ENCODE results near the gene GP5. TPM values are rescaled to one million over a fixed set of nuclear protein-coding genes. Genes with fewer than 3 reads are reported as not detected.

The GP5 gene
- total RNA-seq, 1 donor from 2014 or later = not detected

DNA sequence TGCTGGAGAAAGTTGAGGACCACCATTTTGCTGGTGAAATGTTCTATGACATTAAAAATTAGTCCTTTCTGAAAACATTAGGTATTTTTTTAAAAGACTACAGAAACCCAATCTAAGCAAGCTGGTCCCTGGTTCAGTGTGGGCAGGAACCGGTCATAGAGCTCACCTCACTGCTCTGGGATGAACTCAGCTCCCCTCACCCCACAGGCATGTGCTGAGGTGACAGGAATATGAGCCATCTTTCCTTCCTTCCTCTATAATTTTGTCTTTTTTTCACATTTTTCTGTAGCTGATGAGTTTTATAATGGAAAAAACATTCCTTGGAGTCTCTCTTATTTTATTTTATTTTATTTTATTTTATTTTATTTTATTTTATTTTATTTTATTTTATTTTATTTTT is 21.4 kb downstream of the GP5 start:
- DNase-seq (ENCODE audit: low spot score) = no peak

DNA sequence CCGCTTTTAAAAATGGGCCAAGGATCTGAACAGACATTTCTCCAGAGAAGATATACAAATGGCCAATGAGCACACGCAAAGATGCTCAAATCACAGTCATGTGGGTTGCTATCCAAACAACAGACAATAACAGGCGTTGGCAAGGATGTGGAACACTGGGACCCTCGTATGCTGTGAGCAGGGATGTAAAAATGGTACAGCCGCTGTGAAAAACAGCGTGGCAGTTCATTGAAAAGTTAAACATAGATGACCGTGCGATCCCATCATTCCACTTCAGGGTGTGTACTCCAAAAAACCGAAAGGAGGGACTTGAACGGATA is 22.9 kb downstream of the GP5 start:
- DNase-seq (ENCODE audit: low spot score) = no peak

DNA sequence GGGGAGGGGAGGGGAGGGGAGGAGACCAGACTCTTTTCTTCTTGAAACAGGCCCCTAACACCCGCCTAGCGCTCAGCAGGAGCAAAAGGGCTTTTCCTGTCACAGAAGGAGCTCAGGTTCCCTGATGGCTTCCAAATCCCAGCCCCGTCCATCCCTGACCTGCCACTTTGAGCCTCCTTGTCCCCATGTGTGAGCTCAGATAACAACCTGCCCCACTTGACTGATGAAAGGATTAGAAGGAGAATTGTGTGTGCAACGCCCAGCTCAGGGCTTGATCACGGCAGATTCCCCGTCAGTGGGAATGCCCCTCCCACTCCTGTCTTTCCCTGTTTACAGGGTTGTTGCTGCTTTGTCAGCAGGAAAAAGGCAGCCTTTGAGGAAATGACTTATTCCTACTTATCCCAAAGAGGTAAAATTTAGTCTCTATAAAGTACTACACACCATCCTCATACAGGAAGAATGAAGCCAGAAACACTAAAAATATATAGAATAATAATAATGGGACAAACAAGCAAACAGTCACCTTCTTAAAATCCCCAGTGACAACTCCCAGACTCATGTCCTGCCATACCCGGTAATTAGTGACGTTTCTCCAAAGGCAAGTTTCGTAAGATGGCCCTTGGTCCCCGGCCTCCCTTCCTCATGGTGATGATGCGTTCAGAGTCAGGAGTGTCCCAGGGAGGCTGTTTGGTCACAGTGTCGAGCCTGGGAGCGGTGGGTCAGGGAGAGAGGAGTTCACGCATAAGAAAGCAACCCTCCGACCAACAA is 23.4 kb downstream of the GP5 start:
- no peak for DNase-seq (ENCODE audit: low spot score)

DNA sequence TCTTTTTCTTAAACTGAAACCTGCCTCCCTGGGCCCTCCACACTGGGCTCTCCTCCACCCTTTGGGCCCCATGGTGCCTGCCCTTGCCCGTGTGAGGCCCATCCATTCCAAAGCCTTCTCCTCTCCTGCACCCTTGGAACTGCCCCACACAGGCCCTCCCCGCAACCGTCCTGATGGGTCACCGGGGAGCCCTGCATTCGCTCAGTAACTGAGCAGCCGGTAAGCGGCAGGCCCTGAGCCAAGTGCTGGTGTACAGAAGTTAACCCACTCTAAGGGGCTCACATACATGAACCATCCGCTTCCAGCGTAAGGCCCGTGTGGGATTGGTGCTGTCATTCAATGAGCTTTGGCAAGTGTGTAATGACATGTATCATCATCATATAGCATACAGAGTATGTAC is 24.1 kb downstream of the GP5 start:
- DNase-seq (ENCODE audit: low spot score) = no peak

DNA sequence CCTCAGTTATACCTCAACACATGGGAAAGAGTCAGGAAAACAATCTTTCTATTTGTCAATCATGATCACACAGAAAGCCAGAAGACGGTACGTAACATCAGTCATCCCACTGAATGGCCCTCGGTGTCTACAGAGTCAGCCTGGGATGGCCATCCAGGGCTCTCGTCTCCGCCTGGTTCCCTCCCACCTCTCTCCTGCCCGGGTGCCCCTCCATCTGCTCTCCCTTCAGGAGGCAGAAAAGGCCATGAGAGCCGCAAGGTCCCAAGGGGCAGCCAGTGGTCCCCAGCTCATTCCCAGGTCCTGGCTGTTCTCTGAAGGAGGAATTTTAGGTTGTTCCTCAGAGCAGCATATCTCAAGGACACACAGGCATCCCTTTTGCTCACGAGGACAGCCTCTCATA is 25.2 kb downstream of the GP5 start:
- no peak for DNase-seq (ENCODE audit: low spot score)

DNA sequence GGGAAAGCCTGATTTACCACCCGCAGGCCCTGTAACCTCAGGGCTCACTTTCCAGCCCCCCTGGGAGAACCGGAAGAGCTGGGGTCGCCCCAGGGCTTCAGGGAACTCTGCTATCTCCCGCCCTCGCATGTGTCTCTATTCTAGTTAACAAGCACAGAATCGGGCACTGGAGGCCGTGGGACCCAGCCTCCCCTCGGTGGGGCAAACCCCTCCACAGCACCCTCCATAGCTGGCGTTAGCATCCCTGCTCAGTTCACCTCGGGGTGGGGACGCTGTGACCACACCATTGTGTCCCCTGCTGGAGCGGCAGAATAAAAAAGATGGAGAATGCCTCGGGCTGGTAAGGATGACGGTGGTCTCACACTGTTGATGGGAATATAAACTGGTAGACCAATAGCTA is 26.0 kb downstream of the GP5 start:
- no peak for DNase-seq (ENCODE audit: low spot score)

DNA sequence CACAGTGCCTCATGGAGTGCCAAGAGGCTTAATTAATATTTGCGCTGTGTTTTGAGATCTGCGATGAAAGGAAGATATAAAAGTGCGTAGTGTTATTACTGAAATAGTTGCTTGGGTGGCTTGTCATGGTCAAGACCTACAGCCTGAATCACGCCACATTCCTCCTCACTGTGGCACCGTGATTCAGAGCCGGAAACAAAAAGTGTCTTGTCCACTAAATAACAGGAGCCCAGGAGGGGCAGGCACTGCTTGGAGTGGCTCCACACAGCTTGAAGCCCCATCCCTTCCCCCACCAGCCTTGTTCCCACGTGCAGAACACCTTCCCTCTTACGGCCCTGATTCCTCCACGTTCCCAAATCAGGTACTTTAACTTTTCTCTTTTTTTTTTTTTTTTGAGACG is 28.3 kb downstream of the GP5 start:
- no peak for DNase-seq (ENCODE audit: low spot score)

DNA sequence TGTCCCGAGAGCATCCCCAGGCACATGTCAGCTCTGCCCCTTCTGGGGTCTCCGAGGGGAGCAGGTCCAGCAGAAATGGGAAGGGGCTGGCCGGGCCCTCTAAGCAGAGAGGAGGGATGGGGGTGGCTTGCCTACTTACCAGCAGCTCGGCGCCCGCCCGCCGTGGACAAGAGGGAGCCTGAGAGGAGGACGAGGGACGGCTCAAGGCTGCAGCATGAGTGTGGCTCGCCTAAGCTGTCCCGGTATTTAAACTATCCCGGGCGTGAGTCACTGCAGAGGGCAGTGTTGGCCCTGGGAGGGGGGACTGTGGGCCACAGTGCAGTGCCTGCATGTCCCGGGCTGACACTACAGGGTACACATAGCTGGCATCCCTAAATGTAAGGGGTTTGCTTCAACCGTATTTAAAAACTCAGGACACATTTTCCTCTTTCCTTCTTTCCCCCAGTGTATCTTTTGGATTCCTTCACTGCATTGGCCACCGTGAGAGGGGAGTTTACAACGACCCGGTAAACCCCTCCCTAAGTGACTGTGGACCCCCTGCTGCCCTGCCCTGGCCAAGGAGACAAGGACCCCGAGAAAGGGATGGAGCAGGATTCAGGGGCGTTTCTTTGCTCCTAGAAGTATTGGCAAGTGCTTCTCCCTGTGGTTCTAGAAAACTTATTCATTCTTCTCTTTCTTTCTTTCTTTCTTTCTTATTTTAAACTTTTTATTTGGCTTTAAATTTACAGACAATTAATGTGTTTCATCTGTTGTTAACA is 29.4 kb downstream of the GP5 start, which contains the start of gene LRRC15:
Gene LRRC15, minus strand, starts transcription at position 222 of the 758 bp plus-strand sequence. CDS start 8,700 bp downstream, outside the sequence.
- no peak for DNase-seq (ENCODE audit: low spot score)

DNA sequence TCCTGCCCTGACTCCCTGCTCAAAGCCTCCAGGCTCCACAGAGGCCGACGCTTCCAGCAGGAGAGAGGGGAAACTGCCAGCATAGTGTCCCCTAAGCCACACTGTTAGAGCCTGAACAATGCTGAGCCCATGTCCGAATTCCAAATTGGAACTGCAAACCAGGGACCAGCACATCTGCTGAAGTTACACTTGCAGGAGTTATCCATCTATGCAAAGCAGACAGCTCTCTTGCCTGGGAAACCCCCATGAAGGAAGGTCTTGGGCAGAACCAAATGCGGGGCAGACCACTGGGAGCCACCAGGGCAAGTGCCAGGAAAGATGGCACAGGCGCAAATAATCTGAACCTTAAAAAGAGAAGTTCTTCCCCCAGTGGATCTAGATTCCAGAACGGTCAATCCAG is 30.1 kb downstream of the GP5 start:
- no peak for DNase-seq (ENCODE audit: low spot score)

DNA sequence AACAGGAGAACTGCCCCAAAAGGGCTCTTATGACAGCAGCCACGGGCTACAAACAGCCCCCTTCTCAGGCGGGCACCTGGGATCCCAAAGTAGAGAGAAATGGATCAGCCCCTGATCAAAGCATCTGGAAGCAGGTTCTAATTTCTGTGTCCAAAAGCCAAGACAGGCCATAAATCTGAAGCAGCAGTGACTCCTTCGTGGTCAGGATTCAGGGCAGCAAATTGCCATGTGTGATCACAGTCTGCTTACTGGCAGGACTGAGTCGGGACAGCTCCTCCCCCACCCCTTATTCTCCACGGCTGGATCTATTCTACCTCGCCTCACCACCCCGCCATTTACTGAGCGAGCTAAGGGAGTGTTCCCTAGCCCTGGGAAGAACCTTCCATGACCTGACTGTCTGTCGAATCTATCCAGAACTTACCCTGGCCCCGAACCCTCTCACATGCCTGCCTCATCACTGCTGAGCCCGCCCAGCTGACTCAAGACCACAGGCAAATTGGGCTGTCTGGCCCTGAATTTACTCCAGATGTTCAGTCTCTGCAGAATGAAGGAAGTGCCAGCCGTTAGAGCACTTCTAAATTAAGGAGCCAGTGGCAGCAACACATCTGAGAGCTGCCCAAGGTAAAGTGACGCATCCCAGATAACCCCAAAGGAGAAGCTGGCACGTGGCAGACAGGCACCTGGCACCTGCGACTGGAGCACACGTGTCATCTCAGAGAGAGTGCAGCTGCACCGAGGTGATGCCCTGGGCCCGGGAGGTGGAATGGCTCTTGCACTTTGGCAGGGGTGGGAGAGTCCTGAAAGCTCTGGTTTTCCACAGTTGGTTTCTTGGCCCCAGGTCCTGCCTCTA is 30.8 kb downstream of the GP5 start:
- DNase-seq (ENCODE audit: low spot score) = no peak

DNA sequence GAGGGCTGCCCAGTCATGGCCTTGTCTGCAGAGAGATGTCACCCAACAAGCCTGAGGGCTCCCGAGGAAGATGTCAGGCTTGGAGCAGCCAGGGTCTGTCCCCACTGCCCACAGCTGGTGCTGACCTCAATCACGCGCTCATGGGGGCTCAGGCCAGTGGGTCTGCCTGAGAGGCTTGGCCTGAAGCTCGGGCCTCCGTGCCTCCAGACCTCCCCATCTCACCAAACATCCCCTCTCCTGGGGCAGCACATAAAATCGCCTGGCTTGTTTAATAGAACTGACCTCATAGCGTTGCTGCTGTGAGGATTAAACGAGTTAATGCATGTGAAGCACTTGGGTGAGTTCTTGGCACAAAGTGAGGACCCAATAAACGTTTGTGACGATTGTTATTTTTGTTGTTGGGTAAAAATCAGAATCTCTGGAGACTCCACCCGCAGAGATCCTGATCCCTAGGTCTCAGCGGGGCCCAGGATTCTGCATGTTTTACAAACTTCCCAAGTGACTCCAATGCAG is 33.0 kb downstream of the GP5 start:
- no peak for DNase-seq (ENCODE audit: low spot score)

DNA sequence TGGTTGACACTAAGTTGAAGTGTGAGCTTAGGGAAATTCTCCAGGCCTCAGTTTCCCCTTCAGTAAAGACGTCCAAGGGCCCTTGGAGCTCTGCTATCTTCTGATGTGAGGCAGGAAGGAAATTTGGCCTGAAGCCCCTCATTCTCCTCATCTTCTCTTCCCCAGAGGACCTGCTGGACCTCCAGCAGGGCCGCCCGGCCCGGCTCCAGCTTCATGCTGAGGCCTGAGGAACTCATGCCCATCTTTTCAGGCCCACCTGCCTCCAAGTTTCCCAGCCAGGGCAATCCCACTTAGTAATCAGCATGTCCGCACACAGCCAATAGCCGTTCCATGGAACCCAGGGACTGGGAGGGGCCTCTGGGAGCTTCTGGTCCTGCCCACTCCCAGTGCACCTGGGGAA is 33.5 kb downstream of the GP5 start:
- no peak for DNase-seq (ENCODE audit: low spot score)

DNA sequence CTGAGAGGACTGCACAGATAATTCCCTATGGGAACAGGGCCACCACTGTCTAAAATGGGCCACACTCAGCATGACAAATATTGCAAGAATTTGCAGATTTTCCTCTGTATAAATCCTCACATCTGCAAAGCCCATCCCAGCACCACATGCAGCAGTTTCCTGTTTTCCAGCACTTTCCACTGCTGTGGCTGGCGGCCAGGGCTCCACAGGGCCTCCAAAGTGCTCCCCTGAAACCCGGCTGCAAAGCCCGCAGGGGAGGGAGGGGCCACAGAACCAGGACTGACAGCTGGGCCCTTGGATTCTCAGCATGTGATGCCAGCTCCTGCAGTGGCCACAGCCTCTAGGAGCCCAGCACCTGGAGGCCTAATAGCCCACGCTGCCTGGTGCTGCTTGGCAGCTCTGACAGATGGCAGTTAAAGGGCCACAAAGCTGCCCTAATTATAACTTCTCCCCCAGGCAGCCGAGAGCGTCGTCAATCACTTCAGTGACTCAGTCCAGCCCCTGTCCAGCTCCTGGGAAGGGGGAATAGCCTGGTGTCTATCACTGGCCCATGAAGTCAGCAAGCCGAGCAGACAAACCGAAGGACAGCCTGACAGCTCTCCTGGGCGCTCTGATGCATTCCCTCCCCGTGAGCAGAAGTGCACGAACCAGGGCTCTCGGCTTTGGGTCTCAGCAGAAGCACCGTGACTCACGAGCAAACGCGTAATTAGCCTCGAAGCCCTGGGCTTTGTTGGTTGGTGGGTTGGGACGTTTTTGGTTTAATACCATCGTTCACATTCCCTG is 34.2 kb downstream of the GP5 start:
- no peak for DNase-seq (ENCODE audit: low spot score)

DNA sequence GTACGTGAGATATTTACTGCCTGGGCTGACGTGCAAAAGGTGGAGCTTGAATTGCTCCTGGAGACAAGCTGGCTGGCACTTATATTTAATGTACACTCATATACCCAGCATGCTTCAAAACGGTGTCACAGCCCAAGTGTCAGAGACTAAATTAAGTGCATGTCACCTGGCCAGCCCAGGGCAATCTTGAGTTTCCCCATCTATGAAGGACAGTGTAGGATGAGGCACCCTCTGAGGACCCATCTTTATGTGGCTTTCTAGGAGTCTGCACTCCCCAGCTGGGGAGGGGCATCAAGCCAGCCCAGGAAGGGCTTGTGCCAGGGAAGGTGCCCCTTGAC is 34.8 kb downstream of the GP5 start:
- no peak for DNase-seq (ENCODE audit: low spot score)

DNA sequence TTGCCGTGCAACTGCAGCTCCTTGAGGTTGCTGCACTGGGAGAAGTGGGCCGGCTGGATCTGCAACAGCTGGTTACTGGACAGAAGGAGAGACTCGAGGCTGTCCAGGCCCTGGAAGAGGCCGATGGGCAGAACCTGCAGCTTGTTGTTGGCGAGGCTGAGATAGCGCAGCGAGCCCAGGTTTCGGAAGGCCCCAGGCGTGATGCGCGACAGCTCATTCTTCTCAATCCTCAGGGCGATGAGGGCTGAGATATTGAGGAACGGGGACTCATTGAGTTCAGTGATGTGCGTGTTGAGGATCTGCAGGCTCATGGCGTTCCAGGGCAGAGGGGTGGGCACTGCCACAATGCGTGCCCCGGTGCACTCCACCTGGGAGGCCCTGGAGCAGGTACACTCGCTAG is 38.5 kb downstream of the GP5 start:
- DNase-seq (ENCODE audit: low spot score) = no peak

DNA sequence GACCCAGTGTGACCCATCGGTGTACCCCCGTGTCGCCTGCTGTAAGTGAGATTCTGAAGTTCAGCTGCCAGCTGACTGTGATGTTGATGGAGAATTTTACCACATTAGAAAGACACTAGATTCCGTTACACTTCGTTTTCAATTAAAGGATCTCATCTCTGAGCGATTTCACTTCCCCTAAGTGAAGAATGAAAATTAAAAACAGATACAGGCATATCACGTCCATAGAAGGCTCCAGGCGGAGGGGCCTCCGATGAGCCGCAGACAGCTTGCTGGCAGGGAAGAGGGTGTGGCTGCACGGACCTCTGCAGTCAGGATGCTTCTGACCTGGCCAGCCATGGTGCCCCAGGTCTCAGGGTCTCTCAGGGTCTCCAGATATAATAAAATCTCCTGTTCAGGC is 41.4 kb downstream of the GP5 start:
- no peak for DNase-seq (ENCODE audit: low spot score)

DNA sequence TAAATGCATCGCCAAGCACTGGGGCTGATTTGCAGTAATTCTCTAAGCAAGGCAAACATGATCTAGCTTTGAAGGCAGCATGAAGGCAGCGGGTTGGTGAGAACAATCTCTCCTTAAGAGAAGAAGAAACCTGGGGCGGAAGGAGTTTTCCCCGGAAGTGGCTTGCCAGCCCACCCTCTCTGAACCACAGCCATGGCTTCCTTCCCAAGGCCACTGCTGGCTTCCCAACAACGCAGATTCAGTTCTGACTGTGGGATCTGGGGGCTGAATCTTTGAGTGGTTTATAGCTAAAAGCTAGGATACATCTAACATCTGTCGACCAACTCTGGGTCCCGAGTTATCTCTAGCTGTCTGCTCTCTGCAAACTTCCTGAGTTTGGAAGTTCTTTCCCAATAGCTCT is 43.7 kb downstream of the GP5 start:
- DNase-seq (ENCODE audit: low spot score) = no peak

DNA sequence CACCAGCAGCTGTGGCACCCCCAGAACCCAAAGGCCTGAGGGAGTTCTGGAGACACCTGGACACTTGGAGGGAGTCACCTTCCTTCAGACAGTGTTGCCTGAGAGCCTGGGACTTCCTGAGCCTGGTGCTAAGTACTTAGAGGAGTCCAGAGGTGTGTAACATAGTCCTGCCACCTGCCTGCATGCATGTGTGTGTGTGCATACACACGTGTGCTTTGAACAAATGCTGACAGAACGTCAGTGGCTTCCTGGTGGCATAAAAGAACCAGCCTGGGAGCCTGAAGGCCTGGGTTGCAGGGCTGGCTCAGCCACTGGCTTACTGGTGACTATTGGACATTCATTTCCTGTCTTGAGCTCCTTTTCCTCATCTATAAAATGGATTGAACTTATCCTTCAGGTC is 44.8 kb downstream of the GP5 start:
- DNase-seq (ENCODE audit: low spot score) = no peak

DNA sequence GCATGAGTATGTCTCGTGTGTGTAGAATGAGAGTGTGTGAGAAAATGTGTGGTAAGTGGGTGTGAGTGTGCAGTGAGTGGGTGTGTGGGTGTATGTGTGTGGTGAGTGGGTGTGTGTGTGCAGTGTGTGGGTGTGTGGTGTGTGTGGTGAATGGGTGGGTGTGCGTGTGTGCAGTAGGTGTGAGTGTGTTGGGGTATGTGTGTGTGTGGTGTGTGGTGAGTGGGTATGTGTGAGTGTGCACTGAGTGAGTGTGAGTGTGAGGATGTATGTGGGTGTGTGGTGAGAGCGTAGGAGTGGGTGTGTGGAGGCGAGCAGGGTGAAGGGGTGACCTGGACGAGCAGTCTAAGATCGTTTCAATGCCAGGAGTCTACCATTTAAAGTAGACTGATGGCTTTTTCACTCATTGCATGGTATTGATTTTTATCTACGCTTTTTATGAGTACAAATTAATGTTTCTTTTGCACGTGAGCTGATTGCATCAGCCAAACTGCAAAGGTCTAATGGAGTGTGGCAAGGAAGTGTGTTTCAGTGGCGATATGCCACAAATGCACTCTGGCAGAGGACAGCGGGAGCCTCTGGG is 46.3 kb downstream of the GP5 start:
- no peak for DNase-seq (ENCODE audit: low spot score)

DNA sequence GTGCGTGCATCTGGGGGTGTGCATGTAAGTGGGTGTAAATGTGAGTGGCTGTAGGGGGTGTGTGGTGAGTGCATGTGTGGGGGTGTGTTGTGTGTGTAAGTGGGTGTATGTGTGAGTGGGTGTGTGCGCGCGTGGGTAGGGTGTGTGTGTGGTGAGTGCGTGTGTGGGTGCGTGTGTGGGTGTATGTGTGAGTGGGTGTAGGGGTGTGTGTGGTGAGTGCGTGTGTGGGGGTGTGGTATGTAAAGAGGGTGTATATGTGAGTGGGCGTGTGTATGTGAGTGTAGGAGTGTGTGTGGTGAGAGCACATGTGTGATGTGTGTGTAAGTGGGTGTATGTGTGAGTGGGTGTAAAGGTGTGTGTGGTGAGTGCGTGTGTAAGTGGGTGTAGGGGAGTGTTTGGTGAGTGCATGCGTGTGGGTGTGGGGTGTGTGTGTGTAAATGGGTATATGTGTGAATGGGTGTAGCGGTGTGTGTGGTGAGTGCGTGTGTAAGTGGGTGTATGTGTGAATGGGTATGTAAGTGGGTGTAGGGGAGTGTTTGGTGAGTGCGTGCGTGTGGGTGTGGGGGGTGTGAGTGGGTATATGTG is 47.0 kb downstream of the GP5 start:
- no peak for DNase-seq (ENCODE audit: low spot score)

Measured in mesenteric fat pad (tissue), 1 donor.